ENCODE results near the gene SNX18.

The SNX18 gene

DNA sequence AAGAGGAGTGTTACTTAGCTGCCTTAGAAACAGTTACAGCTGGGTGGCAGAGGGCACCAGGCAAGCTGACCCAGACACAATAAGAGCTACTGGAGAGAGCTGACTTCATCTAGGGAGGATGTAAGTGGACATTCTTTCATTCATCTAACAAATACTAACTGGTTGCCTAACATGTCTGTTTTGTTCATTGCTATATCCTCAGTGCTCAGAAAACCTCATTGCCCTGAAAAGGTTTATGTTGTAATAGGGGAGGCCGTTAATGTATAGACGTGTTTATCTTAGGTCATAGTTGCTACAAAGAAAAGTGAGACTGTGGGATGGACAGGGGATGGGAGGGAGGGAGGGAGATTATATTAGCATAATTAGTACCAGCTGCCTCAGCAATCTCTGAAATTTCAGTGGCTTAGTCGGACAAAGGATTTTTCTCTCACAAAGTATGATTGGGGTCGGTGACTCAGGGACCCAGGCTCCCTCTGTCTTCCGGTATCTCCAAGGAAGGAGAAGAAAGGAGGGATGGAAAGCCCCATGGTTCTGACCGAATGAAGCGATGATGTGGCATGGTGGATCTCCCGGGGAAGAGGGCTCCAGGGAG, 2.6 kb upstream of the SNX18 start:
- Histone ChIP-seq H3K36me3 (ENCODE audit: control insufficient read depth, low read length) (no peaks in the 10 kb centered on the region), H3K4me2 (ENCODE audit: low read length) (no peak overlapping the region), H3K9me2 (replicated peaks; ENCODE audit: control insufficient read depth, low read length) (no peaks in the 10 kb centered on the region), H4K20me1 (ENCODE audit: control insufficient read depth, insufficient read depth, low read depth, low read length) (no peaks in the 10 kb centered on the region), H3F3A (ENCODE audit: control insufficient read depth, insufficient read depth) (no peaks in the 10 kb centered on the region), H3K4me1 (ENCODE audit: control insufficient read depth, low read length) (peaks cover 20% of the 10 kb centered on the region), H3K9me3 (ENCODE audit: control insufficient read depth, insufficient read depth, low read length) (no peaks in the 10 kb centered on the region), H3K4me3 (ENCODE audit: low read length) (no peak overlapping the region), H3K27ac (ENCODE audit: low read depth, low read length) (no peak overlapping the region), H3K79me2 (ENCODE audit: control insufficient read depth, low read length) (peaks cover 2% of the 10 kb centered on the region; the same call in 1 of the 2 replicates), H3K27me3 (ENCODE audit: control insufficient read depth, low read length) (no peaks in the 10 kb centered on the region)
- no peak for TF ChIP-seq EZH2phosphoT487 (IDR thresholded peaks at IDR 0.05; ENCODE audit: borderline replicate concordance, low read length)
- TF ChIP-seq, protein P1, sequence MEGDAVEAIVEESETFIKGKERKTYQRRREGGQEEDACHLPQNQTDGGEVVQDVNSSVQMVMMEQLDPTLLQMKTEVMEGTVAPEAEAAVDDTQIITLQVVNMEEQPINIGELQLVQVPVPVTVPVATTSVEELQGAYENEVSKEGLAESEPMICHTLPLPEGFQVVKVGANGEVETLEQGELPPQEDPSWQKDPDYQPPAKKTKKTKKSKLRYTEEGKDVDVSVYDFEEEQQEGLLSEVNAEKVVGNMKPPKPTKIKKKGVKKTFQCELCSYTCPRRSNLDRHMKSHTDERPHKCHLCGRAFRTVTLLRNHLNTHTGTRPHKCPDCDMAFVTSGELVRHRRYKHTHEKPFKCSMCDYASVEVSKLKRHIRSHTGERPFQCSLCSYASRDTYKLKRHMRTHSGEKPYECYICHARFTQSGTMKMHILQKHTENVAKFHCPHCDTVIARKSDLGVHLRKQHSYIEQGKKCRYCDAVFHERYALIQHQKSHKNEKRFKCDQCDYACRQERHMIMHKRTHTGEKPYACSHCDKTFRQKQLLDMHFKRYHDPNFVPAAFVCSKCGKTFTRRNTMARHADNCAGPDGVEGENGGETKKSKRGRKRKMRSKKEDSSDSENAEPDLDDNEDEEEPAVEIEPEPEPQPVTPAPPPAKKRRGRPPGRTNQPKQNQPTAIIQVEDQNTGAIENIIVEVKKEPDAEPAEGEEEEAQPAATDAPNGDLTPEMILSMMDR (IDR thresholded peaks at IDR 0.05; ENCODE audit: low read depth, low read length, poor library complexity, severe bottlenecking) = no peak

DNA sequence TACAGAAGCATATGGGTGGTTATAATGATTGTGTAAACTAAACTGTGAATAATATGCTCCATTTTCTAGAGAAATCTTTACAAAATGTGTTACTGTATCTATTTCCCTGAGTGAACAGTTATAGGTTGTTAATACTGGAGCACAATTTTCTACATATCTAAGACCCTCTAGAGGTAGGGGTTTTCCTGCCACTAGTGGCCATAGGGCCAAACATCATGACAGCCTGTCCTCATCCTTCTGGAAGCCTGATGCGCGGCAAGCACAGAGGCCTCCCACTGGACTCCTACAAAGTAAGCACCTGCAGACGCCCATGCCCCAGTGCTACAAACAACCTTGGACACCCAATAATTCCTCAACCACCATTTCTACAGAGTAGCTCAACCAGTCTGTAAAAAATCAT, 1.9 kb upstream of the SNX18 start:
- no peak overlapping the region for H3K4me3 ChIP-seq (ENCODE audit: low read length)
- H3K27me3 ChIP-seq (ENCODE audit: control insufficient read depth, low read length) = no peaks in the 10 kb centered on the region
- H3K4me2 ChIP-seq (ENCODE audit: low read length) = no peak overlapping the region
- peaks cover 26% of the 10 kb centered on the region for H3K4me1 ChIP-seq (ENCODE audit: control insufficient read depth, low read length)
- H3F3A ChIP-seq (ENCODE audit: control insufficient read depth, insufficient read depth) = no peaks in the 10 kb centered on the region
- no peak for TF ChIP-seq EZH2phosphoT487 (IDR thresholded peaks at IDR 0.05; ENCODE audit: borderline replicate concordance, low read length)
- TF ChIP-seq, protein P1 (IDR thresholded peaks at IDR 0.05; ENCODE audit: low read depth, low read length, poor library complexity, severe bottlenecking) = no peak
- no peak overlapping the region for H3K27ac ChIP-seq (ENCODE audit: low read depth, low read length)
- H4K20me1 ChIP-seq (ENCODE audit: control insufficient read depth, insufficient read depth, low read depth, low read length) = no peaks in the 10 kb centered on the region
- H3K9me2 ChIP-seq (replicated peaks; ENCODE audit: control insufficient read depth, low read length) = no peaks in the 10 kb centered on the region
- no peaks in the 10 kb centered on the region for H3K9me3 ChIP-seq (ENCODE audit: control insufficient read depth, insufficient read depth, low read length)
- H3K36me3 ChIP-seq (ENCODE audit: control insufficient read depth, low read length) = no peaks in the 10 kb centered on the region
- H3K79me2 ChIP-seq (ENCODE audit: control insufficient read depth, low read length) = peaks cover 2% of the 10 kb centered on the region; the same call in 1 of the 2 replicates

DNA sequence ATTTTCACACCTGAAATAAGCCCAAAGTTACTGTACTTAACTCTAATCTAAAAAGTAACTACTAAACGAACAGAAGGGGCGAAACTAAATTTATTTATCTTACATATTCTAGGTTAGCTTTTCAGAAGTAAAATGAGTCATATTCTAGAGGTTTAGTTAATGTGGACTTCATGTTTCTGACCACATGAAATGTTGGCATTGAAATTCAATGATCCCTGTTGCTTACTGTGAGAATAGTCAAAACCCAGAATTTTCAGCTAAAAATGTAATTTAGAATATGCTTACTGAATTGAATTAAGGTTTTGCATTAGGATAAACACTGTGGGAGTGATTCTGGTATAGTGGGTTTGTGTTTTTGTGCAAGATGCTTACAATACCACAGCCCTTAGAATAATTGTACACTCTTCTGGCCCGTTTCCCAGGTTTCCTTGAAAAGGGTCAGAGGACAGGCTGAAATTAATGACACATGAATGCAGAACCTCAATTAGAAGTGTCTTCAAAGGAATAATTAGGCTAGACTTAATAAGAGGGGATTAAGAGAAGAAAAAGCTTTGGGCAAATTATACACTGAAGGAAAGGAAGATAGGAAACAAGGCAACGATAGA, 1.4 kb upstream of the SNX18 start:
- Histone ChIP-seq H3F3A (ENCODE audit: control insufficient read depth, insufficient read depth) (no peaks in the 10 kb centered on the region), H3K79me2 (ENCODE audit: control insufficient read depth, low read length) (peaks cover 2% of the 10 kb centered on the region), H3K4me3 (ENCODE audit: low read length) (no peak overlapping the region), H4K20me1 (ENCODE audit: control insufficient read depth, insufficient read depth, low read depth, low read length) (no peaks in the 10 kb centered on the region), H3K4me2 (ENCODE audit: low read length) (no peak overlapping the region), H3K4me1 (ENCODE audit: control insufficient read depth, low read length) (peaks cover 29% of the 10 kb centered on the region), H3K27me3 (ENCODE audit: control insufficient read depth, low read length) (no peaks in the 10 kb centered on the region), H3K9me3 (ENCODE audit: control insufficient read depth, insufficient read depth, low read length) (no peaks in the 10 kb centered on the region), H3K9me2 (replicated peaks; ENCODE audit: control insufficient read depth, low read length) (no peaks in the 10 kb centered on the region), H3K27ac (ENCODE audit: low read depth, low read length) (no peak overlapping the region), H3K36me3 (ENCODE audit: control insufficient read depth, low read length) (no peaks in the 10 kb centered on the region)
- TF ChIP-seq, protein P1 (IDR thresholded peaks at IDR 0.05; ENCODE audit: low read depth, low read length, poor library complexity, severe bottlenecking) = no peak
- no peak for TF ChIP-seq EZH2phosphoT487 (IDR thresholded peaks at IDR 0.05; ENCODE audit: borderline replicate concordance, low read length)

Measured in DOHH2 (cell line).